Astrocyte (in vitro differentiated cells and primary cell): ENCODE measurements around the gene MSH5.

Experiments used
- CTCF ChIP-seq: IDR thresholded peaks from 2 replicates; pipeline ENCODE4 v1.5.1; 2011; ENCODE audit warnings: low read depth, mild to moderate bottlenecking, inconsistent platforms, low read length, moderate library complexity; ENCODE audit not compliant: insufficient read depth
- EZH2 ChIP-seq: IDR thresholded peaks from 2 replicates; pipeline ENCODE4 v1.6.1; 2012; ENCODE audit warnings: mild to moderate bottlenecking, low read length, inconsistent platforms; ENCODE audit not compliant: insufficient read depth

- TF ChIP-seq CTCF (no peak), EZH2 (no peak)
Observed at GRCh38 chr6:31740397-31741223, 805 bp downstream of the MSH5 start.
